IMR-90 (cell line): ENCODE results near the gene BZW2. TPM values are rescaled to one million over a fixed set of nuclear protein-coding genes. Genes with fewer than 3 reads are reported as not detected.

ENCODE experiments used
- ATAC-seq: fragments of 200-7000 bp; cut with Tn5 transposase; 2 replicates; pipeline ENCODE4 v1.9.1; 2020; ENCODE audit warnings: low read depth, mild to moderate bottlenecking, moderate library complexity
- BruUV-seq: library from RNA; stranded (reverse); fragments of 400-500 nt; replicated peaks from 2 replicates; lab custom pipeline; 2021; lab: Mats Ljungman, UMichigan
- CTCF ChIA-PET: fragments of 300-600 bp; formaldehyde crosslinking; extraction: SDS; loops from one replicate; lab custom pipeline; 2021; ENCODE audit warnings: antibody characterized with exemption; lab: Yijun Ruan, JAX
- POLR2A ChIA-PET: fragments of 300-600 bp; sonication (Branson Sonifier 250); formaldehyde crosslinking; loops from one replicate; lab custom pipeline; 2022; ENCODE audit warnings: antibody characterized with exemption; ENCODE audit not compliant: unreplicated experiment; lab: Charles Lee
- DNase-seq: peaks from one replicate; pipeline ENCODE4 v3.0.0; 2013
- H2AFZ ChIP-seq: replicated peaks from 2 replicates; pipeline ENCODE3; 2013; ENCODE audit warnings: low read length, mild to moderate bottlenecking; ENCODE audit not compliant: poor library complexity
- H2AK5ac ChIP-seq: 2 replicates; pipeline ENCODE4 v1.6.1; 2013; ENCODE audit warnings: low read depth, low read length, inconsistent platforms
- H2AK9ac ChIP-seq: replicated peaks from 2 replicates; pipeline ENCODE3; 2013; ENCODE audit warnings: mild to moderate bottlenecking, low read depth, low read length, moderate library complexity; ENCODE audit not compliant: poor library complexity
- H2BK120ac ChIP-seq: 2 replicates; pipeline ENCODE4 v1.6.1; 2013; ENCODE audit warnings: low read depth, low read length, inconsistent platforms
- H2BK15ac ChIP-seq: 3 replicates; pipeline ENCODE4 v1.6.1; 2013; ENCODE audit warnings: low read depth, low read length, inconsistent platforms
- H2BK20ac ChIP-seq: 2 replicates; pipeline ENCODE4 v1.6.1; 2013; ENCODE audit warnings: low read depth, mild to moderate bottlenecking, inconsistent platforms, low read length, moderate library complexity
- H2BK5ac ChIP-seq: 2 replicates; pipeline ENCODE4 v1.6.1; 2013; ENCODE audit warnings: mild to moderate bottlenecking, low read depth, low read length, inconsistent platforms; ENCODE audit not compliant: poor library complexity, severe bottlenecking
- H3K14ac ChIP-seq: replicated peaks from 2 replicates; pipeline ENCODE4 v1.6.1; 2013; ENCODE audit warnings: low read depth, low read length, inconsistent platforms
- H3K18ac ChIP-seq: 2 replicates; pipeline ENCODE4 v1.6.1; 2013; ENCODE audit warnings: low read depth, low read length, control low read depth
- H3K23ac ChIP-seq: 2 replicates; pipeline ENCODE4 v1.6.1; 2013; ENCODE audit warnings: low read depth, low read length, inconsistent platforms
- H3K27ac ChIP-seq: 2 replicates; pipeline ENCODE4 v1.5.1; 2013; ENCODE audit warnings: mild to moderate bottlenecking, control low read depth, low read length; ENCODE audit not compliant: insufficient read depth
- H3K27me3 ChIP-seq: 2 replicates; pipeline ENCODE4 v1.6.1; 2013; ENCODE audit warnings: low read length; ENCODE audit not compliant: control insufficient read depth, insufficient read depth
- H3K36me3 ChIP-seq: 2 replicates; pipeline ENCODE4 v1.6.1; 2013; ENCODE audit warnings: low read length, mixed read lengths; ENCODE audit not compliant: control insufficient read depth, insufficient read depth
- H3K4ac ChIP-seq: 2 replicates; pipeline ENCODE4 v1.6.1; 2013; ENCODE audit warnings: low read depth, low read length, inconsistent platforms
- H3K4me1 ChIP-seq: 2 replicates; pipeline ENCODE4 v1.6.1; 2013; ENCODE audit warnings: low read length, mixed read lengths; ENCODE audit not compliant: control insufficient read depth, insufficient read depth
- H3K4me2 ChIP-seq: 2 replicates; pipeline ENCODE4 v1.6.1; 2013; ENCODE audit warnings: low read depth, mild to moderate bottlenecking, control low read depth, low read length, moderate library complexity
- H3K4me3 ChIP-seq: 2 replicates; pipeline ENCODE4 v1.5.1; 2013; ENCODE audit warnings: low read depth, mild to moderate bottlenecking, control low read depth, low read length, moderate library complexity; ENCODE audit not compliant: insufficient read depth
- H3K56ac ChIP-seq: 2 replicates; pipeline ENCODE4 v1.6.1; 2013; ENCODE audit warnings: low read length, inconsistent platforms; ENCODE audit not compliant: insufficient read depth; ENCODE audit errors: extremely low read depth
- H3K79me1 ChIP-seq, 2 experiments: 2 replicates each; pipeline ENCODE4 v1.6.1; 2013; ENCODE audit warnings: low read length in 2 of 2, inconsistent platforms in 1 of 2, low read depth in 1 of 2
- H3K9ac ChIP-seq: 2 replicates; pipeline ENCODE4 v1.6.1; 2013; ENCODE audit warnings: low read depth, low read length, control low read depth
- H3K9me1 ChIP-seq: 2 replicates; pipeline ENCODE4 v1.6.1; 2013; ENCODE audit warnings: low read length, inconsistent platforms; ENCODE audit not compliant: insufficient read depth
- H3K9me3 ChIP-seq: 2 replicates; pipeline ENCODE4 v1.6.1; 2013; ENCODE audit warnings: low read length; ENCODE audit not compliant: control insufficient read depth, insufficient read depth
- H4K20me1 ChIP-seq: 2 replicates; pipeline ENCODE4 v1.6.1; 2013; ENCODE audit warnings: low read length, inconsistent platforms; ENCODE audit not compliant: insufficient read depth
- H4K5ac ChIP-seq: 2 replicates; pipeline ENCODE4 v1.6.1; 2013; ENCODE audit warnings: mild to moderate bottlenecking, low read depth, low read length, control low read depth
- H4K8ac ChIP-seq, 2 experiments: 2 replicates each; pipeline ENCODE4 v1.6.1; 2013; ENCODE audit warnings: low read depth in 2 of 2, low read length in 2 of 2, control low read depth in 1 of 2, inconsistent platforms in 1 of 2
- H4K91ac ChIP-seq: 2 replicates; pipeline ENCODE4 v1.6.1; 2013; ENCODE audit warnings: low read depth, low read length, inconsistent platforms; ENCODE audit not compliant: insufficient read depth
- CEBPB ChIP-seq: IDR thresholded peaks from 2 replicates; pipeline ENCODE4 v1.6.1; 2012; ENCODE audit warnings: low read depth, low read length, improper control_type of control experiment
- POLR2A ChIP-seq: IDR thresholded peaks from 2 replicates; pipeline ENCODE4 v1.6.1; 2012; ENCODE audit warnings: mild to moderate bottlenecking, low read depth, low read length
- RAD21 ChIP-seq: IDR thresholded peaks from 2 replicates; pipeline ENCODE4 v1.6.1; 2012; ENCODE audit warnings: low read length, improper control_type of control experiment
- WGBS, 2 experiments: methylation state at CpG; one replicate each; pipeline versions ENCODE4 v1.1.5 to v1.1.7; 2013; ENCODE audit warnings: missing lambda C conversion rate in 2 of 2; ENCODE audit not compliant: insufficient read length in 1 of 2; ENCODE audit errors: extremely low coverage in 2 of 2; 5-methylcytosine and 5-hydroxymethylcytosine counted together
- dilution Hi-C: fragments of 300-500 bp; cut with HindIII; formaldehyde crosslinking; loops from one replicate; pipeline ENCODE4 v1.14.3; 2018; ENCODE audit warnings: low sequenced_read_pairs; ENCODE audit not compliant: unreplicated experiment
- in situ Hi-C: fragments of 300-500 bp; cut with MboI; formaldehyde crosslinking; loops from 3 replicates; pipeline ENCODE4 v1.14.3; 2019; ENCODE audit warnings: low sequenced_read_pairs, inconsistent platforms, mixed read lengths
- intact Hi-C: fragments of 100-400 bp; cut with micrococcal nuclease; formaldehyde crosslinking; loops from 2 replicates; pipeline ENCODE4 v1.10.0; 2022
- polyA plus RNA-seq, 3 experiments: library from polyadenylated mRNA; depleted of rRNA; stranded (reverse); fragments of >200 nt; gene quantifications; 2 replicates each; pipeline ENCODE4 v1.2.3, GENCODE V29; 2012; ENCODE audit warnings: low replicate concordance in 1 of 3
- total RNA-seq: library from RNA; depleted of rRNA; stranded (reverse); fragments of >200 nt; gene quantifications from 2 replicates; pipeline ENCODE4 v1.2.3, GENCODE V29; 2012

BZW2 gene
- total and polyA plus RNA-seq, 2 of the 4 experiments (the other 2 are of a cell fraction), result 58.1 to 92.9 TPM

DNA sequence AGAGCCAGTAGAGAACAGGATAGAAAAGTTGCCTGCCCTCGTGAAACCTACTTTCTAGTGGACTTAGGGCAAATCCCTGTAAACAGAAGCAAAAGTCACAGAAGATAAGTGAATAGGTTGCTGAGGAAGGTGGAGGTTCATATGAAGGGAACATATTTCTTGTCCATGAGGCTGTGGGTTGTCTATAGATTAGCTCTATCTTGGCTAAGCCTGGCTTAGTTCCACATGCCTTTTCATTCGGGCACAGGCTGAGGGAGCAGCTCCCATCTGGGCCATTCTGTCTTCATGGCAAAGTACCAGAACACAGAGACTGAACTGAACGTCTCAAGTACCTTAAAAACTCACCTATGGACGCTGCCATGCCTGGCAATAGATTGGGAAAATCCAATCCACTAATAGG is 45.3 kb downstream of the BZW2 start:
- Histone ChIP-seq H3K18ac (no peak overlapping the region), H2BK5ac (no peak overlapping the region), H2AK5ac (no peak overlapping the region), H2AFZ (no peak overlapping the region), H3K56ac (no peak overlapping the region), H3K9me3 (no peaks in the 10 kb centered on the region), H4K20me1 (no peaks in the 10 kb centered on the region), H3K14ac (no peak overlapping the region), H3K9ac (no peak overlapping the region), H3K4me2 (no peak overlapping the region), H2BK120ac (no peak overlapping the region), H3K4ac (no peak overlapping the region), H4K8ac (no peak overlapping the region), H4K91ac (no peak overlapping the region), H3K27me3 (no peaks in the 10 kb centered on the region), H4K5ac (no peak overlapping the region), H2BK20ac (no peak overlapping the region), H3K27ac (no peak overlapping the region), H3K9me1 (no peaks in the 10 kb centered on the region), H3K4me3 (no peak overlapping the region), H3K36me3 (peaks cover 17% of the 10 kb centered on the region), H3K4me1 (no peaks in the 10 kb centered on the region), H2AK9ac (no peak overlapping the region), H3K79me1 (peaks cover 0 to 3% of the 10 kb centered on the region in 2 experiments; a peak in 1 of 4 replicates), H3K23ac (no peak overlapping the region), H2BK15ac (no peak overlapping the region)
- dilution Hi-C loops (no loop called here), in situ Hi-C loops (loop anchor here (10.0 kb wide), 1 partner anchor 224 kb away; no protein-coding TSS in a partner anchor), intact Hi-C loops (no loop called here)
- no TSS peak for BruUV-seq
- TF ChIP-seq POLR2A (no peak), CEBPB (no peak), RAD21 (no peak)
- ATAC-seq (no peak), DNase-seq (no peak)
- POLR2A ChIA-PET, result interaction anchor here (0.6 kb wide), 1 partner anchor 367 kb away, joined by 3 read pairs; no protein-coding TSS in a partner anchor
- WGBS, 2 experiments, result 86% methylated on average over 1 of the region's 4 CpGs; no CpG with 5 or more reads in 1 of the 2 experiments
- CTCF ChIA-PET, result no interaction called here
